ENCODE data around the gene DOHH. TPM values are rescaled to one million over a fixed set of nuclear protein-coding genes. Genes with fewer than 3 reads are reported as not detected.

The DOHH gene
- total RNA-seq, 1 donor from 2014 or later, result 12.2 TPM

DNA sequence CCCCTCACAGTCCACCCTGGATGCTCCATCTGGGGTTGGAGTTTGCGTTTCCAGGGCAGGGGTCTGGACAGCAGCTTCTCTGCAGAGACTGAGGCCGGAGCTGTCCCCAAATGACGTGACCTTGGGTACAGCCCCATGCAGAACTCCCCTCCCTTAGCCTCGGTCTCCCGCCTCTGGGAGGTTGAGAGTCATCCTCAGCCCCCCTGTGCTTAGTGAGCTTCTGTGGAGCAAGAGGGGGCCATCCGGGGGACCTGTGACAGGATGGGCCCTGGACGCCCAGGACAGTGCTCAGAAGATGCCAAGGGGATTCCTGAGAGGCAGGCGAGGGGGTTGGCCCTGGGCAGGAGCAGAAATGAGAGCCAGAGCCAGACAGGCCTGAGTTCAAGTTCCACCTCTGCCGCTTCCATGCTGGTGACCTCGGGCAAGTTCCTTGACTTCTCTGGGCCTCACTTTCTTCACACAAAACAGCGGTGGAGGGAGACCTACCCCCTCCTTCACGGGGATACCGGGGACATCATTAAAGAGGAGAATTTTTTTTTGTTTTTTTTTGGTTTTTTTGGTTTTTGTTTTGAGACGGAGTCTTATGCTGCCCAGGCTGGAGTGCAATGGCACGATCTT lies 40.4 kb downstream of the DOHH start:
- TF ChIP-seq, protein P1, sequence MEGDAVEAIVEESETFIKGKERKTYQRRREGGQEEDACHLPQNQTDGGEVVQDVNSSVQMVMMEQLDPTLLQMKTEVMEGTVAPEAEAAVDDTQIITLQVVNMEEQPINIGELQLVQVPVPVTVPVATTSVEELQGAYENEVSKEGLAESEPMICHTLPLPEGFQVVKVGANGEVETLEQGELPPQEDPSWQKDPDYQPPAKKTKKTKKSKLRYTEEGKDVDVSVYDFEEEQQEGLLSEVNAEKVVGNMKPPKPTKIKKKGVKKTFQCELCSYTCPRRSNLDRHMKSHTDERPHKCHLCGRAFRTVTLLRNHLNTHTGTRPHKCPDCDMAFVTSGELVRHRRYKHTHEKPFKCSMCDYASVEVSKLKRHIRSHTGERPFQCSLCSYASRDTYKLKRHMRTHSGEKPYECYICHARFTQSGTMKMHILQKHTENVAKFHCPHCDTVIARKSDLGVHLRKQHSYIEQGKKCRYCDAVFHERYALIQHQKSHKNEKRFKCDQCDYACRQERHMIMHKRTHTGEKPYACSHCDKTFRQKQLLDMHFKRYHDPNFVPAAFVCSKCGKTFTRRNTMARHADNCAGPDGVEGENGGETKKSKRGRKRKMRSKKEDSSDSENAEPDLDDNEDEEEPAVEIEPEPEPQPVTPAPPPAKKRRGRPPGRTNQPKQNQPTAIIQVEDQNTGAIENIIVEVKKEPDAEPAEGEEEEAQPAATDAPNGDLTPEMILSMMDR (IDR thresholded peaks at IDR 0.05), result no peak
- intact Hi-C loops (cut with DNase I), result no loop called here
- Histone ChIP-seq H3K36me3 (peaks cover 59% of the 10 kb centered on the region), H3K4me3 (no peak overlapping the region), H3K27me3 (no peaks in the 10 kb centered on the region), H3K27ac (peak overlapping the region; percentile 80), H3K4me1 (peaks cover 20% of the 10 kb centered on the region), H3K9me3 (no peaks in the 10 kb centered on the region)
- ATAC-seq, result no peak
- DNase-seq, result no peak

DNA sequence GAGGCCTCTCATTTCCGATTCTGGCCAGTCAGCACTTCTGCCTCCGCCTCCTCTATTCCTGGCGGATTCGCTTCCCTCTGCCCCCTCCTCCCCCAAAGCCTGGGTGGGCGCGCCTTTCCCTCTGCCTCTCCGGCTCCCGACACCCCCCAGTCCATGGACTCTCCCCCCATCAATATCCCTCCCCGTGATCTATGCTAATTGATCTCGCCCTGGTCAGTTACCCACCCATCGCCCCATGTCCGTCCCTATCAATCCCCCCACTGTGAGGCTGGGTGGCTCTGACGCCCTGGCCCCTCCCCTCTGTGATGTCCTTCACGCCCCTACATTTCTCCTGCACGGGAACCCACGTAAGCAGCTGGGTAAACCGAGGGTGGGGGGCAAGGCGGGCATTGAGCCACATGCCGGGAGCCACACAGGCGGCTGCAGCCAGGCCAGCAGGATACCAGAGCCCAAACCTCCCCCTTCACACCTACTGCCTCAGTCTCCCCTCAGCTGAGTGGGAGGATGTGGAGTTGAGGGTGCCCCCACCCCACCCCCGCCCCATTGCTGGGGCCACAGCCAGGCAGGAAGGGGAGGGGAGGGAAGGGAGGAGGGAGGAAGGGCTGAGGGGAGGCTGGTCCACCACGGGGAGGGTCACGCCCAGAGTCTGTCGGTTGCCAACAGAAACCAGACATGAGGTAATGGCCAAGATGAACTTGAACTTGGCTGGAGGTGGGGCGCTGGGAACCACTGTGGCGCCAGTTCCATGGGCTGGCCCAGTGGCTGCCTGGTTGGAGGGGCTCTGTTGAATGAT lies 41.2 kb downstream of the DOHH start:
- Histone ChIP-seq H3K36me3 (peaks cover 65% of the 10 kb centered on the region), H3K27ac (peak overlapping the region; percentile 80), H3K27me3 (no peaks in the 10 kb centered on the region), H3K4me1 (peaks cover 20% of the 10 kb centered on the region), H3K9me3 (no peaks in the 10 kb centered on the region), H3K4me3 (no peak overlapping the region)
- DNase-seq (peak; percentile 83), ATAC-seq (peak; percentile 87)
- intact Hi-C loops (cut with DNase I), result no loop called here
- TF ChIP-seq, protein P1 (IDR thresholded peaks at IDR 0.05), result no peak

DNA sequence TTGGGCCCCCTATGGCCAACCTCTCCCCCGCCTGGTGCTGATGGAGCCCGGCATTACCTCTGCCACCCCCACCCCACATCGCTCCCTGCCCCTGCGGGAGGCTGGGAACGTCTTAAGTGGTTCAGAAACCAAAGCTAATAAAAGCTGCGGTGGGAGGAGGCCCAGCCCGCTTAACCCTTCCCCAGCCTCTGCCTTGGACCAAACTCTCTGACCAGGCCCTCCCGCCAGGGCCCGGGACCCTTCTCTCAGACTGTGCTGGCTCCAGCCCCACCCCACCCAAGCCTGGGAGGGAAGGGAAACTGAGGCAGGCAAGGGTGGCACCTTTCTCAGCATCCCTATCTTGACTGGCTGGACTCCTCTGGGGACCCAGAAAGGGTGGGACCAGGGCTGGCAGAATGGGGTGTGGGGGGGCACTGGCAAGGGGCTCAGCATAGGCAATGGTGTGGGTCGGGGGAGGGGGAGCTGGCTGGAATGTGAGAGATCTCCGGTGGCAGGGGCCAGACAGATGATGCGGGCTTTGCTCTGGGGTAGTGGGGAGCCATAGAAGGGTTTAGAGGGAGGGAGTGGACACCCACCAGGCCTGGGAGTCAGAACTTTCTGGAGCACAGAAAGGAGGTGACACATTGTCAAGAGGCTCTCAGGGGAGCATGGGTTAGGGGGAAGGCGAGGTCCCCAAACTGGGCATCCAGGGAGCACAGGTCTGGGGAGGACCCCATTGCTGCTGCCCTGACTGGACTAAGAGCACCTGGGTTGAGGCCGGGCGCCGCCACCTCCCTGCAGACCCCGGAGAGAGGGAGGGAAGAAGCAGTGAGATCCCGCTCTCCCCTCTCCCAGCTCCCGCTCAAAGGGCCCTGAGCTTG lies 42.0 kb downstream of the DOHH start:
- DNase-seq (peak; percentile 56), ATAC-seq (no peak)
- H3K27me3 ChIP-seq, result no peaks in the 10 kb centered on the region
- H3K36me3 ChIP-seq, result peaks cover 65% of the 10 kb centered on the region
- H3K27ac ChIP-seq, result peak overlapping the region; percentile 80
- H3K9me3 ChIP-seq, result no peaks in the 10 kb centered on the region
- intact Hi-C loops (cut with DNase I), result no loop called here
- TF ChIP-seq, protein P1 (IDR thresholded peaks at IDR 0.05), result no peak
- no peak overlapping the region for H3K4me3 ChIP-seq
- peaks cover 20% of the 10 kb centered on the region for H3K4me1 ChIP-seq

DNA sequence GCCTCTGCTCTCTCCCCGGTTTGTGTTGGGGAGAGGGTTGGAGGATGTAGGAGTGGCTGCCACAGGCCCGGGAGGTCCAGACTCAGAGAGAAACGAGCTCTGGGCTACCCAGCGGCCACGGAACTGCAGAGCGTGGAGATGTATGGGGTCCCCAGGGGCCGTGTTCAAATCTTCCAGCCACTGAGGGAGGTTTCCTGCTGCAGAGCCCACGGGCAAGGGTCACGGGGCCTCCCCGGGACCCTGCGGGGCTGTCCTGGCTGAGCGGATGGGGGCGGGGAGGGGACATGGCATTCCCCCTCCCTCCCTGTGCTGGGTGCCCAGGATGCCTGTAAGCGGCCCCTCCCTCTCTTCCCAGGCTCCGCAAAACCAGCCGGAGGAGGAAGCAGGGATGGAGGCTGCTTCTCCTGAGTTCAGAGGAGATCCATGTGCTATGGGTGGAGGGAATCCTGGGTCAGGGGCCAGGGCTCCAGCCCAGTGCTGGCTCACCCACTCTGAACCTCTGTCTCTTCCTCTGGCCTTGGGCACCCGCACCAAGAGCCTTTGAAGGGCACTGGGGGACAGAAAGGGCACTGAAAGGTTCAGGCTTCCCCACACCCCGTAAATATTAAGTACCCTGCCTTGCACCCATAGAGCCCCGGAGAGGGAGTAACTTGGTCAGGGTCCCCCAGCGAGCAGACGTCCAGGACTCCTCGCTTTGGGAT lies 42.8 kb downstream of the DOHH start:
- Histone ChIP-seq H3K27ac (peak overlapping the region; percentile 80), H3K4me1 (peaks cover 20% of the 10 kb centered on the region), H3K27me3 (no peaks in the 10 kb centered on the region), H3K9me3 (no peaks in the 10 kb centered on the region), H3K36me3 (peaks cover 65% of the 10 kb centered on the region), H3K4me3 (no peak overlapping the region)
- intact Hi-C loops (cut with DNase I), result no loop called here
- peak; percentile 54 for DNase-seq
- TF ChIP-seq, protein P1 (IDR thresholded peaks at IDR 0.05), result no peak
- no peak for ATAC-seq

DNA sequence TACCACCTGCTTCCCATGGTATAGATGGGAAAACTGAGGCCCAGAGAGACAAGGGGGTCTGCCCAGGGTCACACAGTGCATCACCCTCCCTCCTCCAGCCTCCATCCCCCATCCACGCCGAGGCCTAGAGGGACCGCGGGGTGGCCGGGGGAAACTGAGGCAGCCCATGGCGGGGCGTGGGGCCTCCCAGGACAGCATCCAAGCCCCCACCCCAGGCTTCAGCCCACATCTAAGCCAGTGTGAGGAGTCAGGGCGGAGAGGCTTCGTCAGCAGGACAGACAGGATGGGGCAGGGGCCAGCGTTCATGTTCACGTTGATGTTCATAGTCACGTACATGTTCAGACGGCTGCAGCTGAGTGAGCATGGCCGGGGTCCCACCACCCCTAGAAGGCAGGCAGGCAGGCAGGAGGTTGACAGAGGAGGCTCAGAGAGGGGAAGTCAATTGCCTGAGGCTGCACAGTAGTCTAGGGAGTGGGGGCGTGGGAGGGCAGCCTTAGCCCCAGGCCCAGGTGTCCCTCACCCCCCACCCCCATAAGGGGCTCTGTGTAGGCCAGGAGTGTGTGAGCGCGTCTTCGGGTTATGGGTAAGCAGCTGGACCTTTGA lies 43.4 kb downstream of the DOHH start:
- Histone ChIP-seq H3K4me3 (no peak overlapping the region), H3K4me1 (peaks cover 20% of the 10 kb centered on the region), H3K27me3 (no peaks in the 10 kb centered on the region), H3K27ac (peak overlapping the region; percentile 80), H3K9me3 (no peaks in the 10 kb centered on the region), H3K36me3 (peaks cover 66% of the 10 kb centered on the region)
- DNase-seq, result peak; percentile 57
- ATAC-seq, result no peak
- TF ChIP-seq, protein P1 (IDR thresholded peaks at IDR 0.05), result no peak
- intact Hi-C loops (cut with DNase I), result no loop called here

Measured in upper lobe of right lung (tissue), 1 donor.